Hepatocyte (in vitro differentiated cells): ENCODE data around the gene FLRT1. TPM values are rescaled to one million over a fixed set of nuclear protein-coding genes. Genes with fewer than 3 reads are reported as not detected.

ENCODE experiments used
- DNase-seq: peaks from one replicate; pipeline ENCODE4 v3.0.0-alpha.2; 2016; ENCODE audit warnings: low spot score
- H2AFZ ChIP-seq: fragments of 200-600 bp; sonication (generic); 2 replicates; pipeline ENCODE4 v1.6.0; 2016; ENCODE audit warnings: antibody characterized with exemption, mild to moderate bottlenecking
- H3K27ac ChIP-seq: fragments of 200-600 bp; sonication (generic); 2 replicates; pipeline ENCODE4 v1.5.1; 2016; ENCODE audit warnings: mild to moderate bottlenecking
- H3K27me3 ChIP-seq: fragments of 200-600 bp; sonication (generic); 2 replicates; pipeline ENCODE4 v1.6.1; 2016
- H3K36me3 ChIP-seq: fragments of 200-600 bp; sonication (generic); replicated peaks from 2 replicates; pipeline ENCODE4 v1.5.1; 2016; ENCODE audit warnings: low read depth; ENCODE audit not compliant: insufficient read depth
- H3K4me1 ChIP-seq: fragments of 200-600 bp; sonication (generic); 2 replicates; pipeline ENCODE4 v1.5.1; 2016; ENCODE audit warnings: mild to moderate bottlenecking, moderate library complexity; ENCODE audit not compliant: insufficient read depth
- H3K4me2 ChIP-seq: fragments of 200-600 bp; sonication (generic); 2 replicates; pipeline ENCODE4 v1.6.0; 2016
- H3K4me3 ChIP-seq: fragments of 200-600 bp; sonication (generic); 2 replicates; pipeline ENCODE4 v1.5.1; 2016; ENCODE audit warnings: mild to moderate bottlenecking
- H3K79me2 ChIP-seq: fragments of 200-600 bp; sonication (generic); 2 replicates; pipeline ENCODE4 v1.6.0; 2017; ENCODE audit warnings: mild to moderate bottlenecking
- H3K9me2 ChIP-seq: fragments of 200-600 bp; sonication (generic); replicated peaks from 2 replicates; pipeline ENCODE4 v1.6.0; 2017; ENCODE audit warnings: mild to moderate bottlenecking; ENCODE audit not compliant: insufficient read depth
- H3K9me3 ChIP-seq: fragments of 200-600 bp; sonication (generic); 2 replicates; pipeline ENCODE4 v1.5.1; 2016; ENCODE audit warnings: low read depth, mild to moderate bottlenecking
- H4K20me1 ChIP-seq: fragments of 200-600 bp; sonication (generic); 2 replicates; pipeline ENCODE4 v1.6.0; 2016; ENCODE audit warnings: mild to moderate bottlenecking; ENCODE audit not compliant: insufficient read depth, poor library complexity, severe bottlenecking
- CTCF ChIP-seq: fragments of 200-600 bp; sonication (generic); IDR thresholded peaks from 2 replicates; pipeline ENCODE4 v1.5.1; 2016; ENCODE audit warnings: antibody characterized with exemption, mild to moderate bottlenecking; ENCODE audit not compliant: poor library complexity
- EZH2 ChIP-seq: fragments of 200-600 bp; sonication (generic); IDR thresholded peaks from 2 replicates; pipeline ENCODE4 v1.6.1; 2016; ENCODE audit warnings: antibody characterized with exemption, mild to moderate bottlenecking, borderline replicate concordance
- EZH2phosphoT487 ChIP-seq: fragments of 200-600 bp; sonication (generic); IDR thresholded peaks from one replicate; pipeline ENCODE4 v1.6.1; 2018; ENCODE audit warnings: antibody characterized with exemption, mild to moderate bottlenecking, low read depth, moderate library complexity; ENCODE audit not compliant: unreplicated experiment, severe bottlenecking
- WGBS: methylation state at CpG from one replicate; pipeline ENCODE4 v1.1.6; 2016; ENCODE audit warnings: low lambda C conversion rate; ENCODE audit errors: missing lambda C conversion rate; 5-methylcytosine and 5-hydroxymethylcytosine counted together
- polyA plus RNA-seq: library from polyadenylated mRNA; unstranded; fragments of >200 nt; fragmentation: Nextera tagmentation; extraction: Ambion mirVana; gene quantifications from 2 replicates; pipeline ENCODE4 v1.2.1, GENCODE V29; 2016
- total RNA-seq: library from RNA; depleted of rRNA; stranded (reverse); fragments of >200 nt; gene quantifications from 2 replicates; pipeline ENCODE4 v1.2.3, GENCODE V29; 2014

Gene FLRT1
- total and polyA plus RNA-seq, 2 experiments from 2014 or later = 0.34 to 0.43 TPM

- WGBS = 95% methylated on average over 10 of the region's 10 CpGs
- H3K36me3 ChIP-seq = no peaks in the 10 kb centered on the region
- H4K20me1 ChIP-seq = peaks cover 28% of the 10 kb centered on the region
These were observed 44.2 kb upstream of the FLRT1 start for GRCh38 chr11:63991558-63991957.

GRCh38 chr11:63993100-63993499, 42.6 kb upstream of the FLRT1 start:
- H3K36me3 ChIP-seq = no peaks in the 10 kb centered on the region
- H2AFZ ChIP-seq = no peak overlapping the region
- H3K4me3 ChIP-seq = no peak overlapping the region
- H3K79me2 ChIP-seq = peaks cover 33% of the 10 kb centered on the region
- no peak for TF ChIP-seq CTCF
- no peak for TF ChIP-seq EZH2phosphoT487
- TF ChIP-seq EZH2 = no peak
- H3K27ac ChIP-seq = no peak overlapping the region
- 96% methylated on average over 5 of the region's 5 CpGs for WGBS
- H4K20me1 ChIP-seq = peaks cover 23% of the 10 kb centered on the region
- H3K9me2 ChIP-seq = no peaks in the 10 kb centered on the region
- no peaks in the 10 kb centered on the region for H3K27me3 ChIP-seq
- no peak overlapping the region for H3K4me2 ChIP-seq
- H3K4me1 ChIP-seq = no peaks in the 10 kb centered on the region
- no peaks in the 10 kb centered on the region for H3K9me3 ChIP-seq
- no peak for DNase-seq

More at GRCh38 chr11:63991558-63991957, 44.2 kb upstream of the FLRT1 start:
- TF ChIP-seq EZH2phosphoT487 = no peak
- no peak for TF ChIP-seq EZH2
- TF ChIP-seq CTCF = no peak
- H3K27me3 ChIP-seq = no peaks in the 10 kb centered on the region
- H3K79me2 ChIP-seq = peaks cover 48% of the 10 kb centered on the region
- peaks cover 9% of the 10 kb centered on the region for H3K4me1 ChIP-seq
- no peaks in the 10 kb centered on the region for H3K9me3 ChIP-seq
- no peaks in the 10 kb centered on the region for H3K9me2 ChIP-seq
- H3K4me2 ChIP-seq = no peak overlapping the region
- no peak for DNase-seq
- no peak overlapping the region for H3K27ac ChIP-seq
- H3K4me3 ChIP-seq = no peak overlapping the region
- H2AFZ ChIP-seq = no peak overlapping the region

GRCh38 chr11:63993993-63994392, 41.7 kb upstream of the FLRT1 start:
- DNase-seq = no peak
- Histone ChIP-seq H3K27me3 (no peaks in the 10 kb centered on the region), H2AFZ (no peak overlapping the region), H3K36me3 (no peaks in the 10 kb centered on the region), H3K9me3 (no peaks in the 10 kb centered on the region), H3K4me2 (no peak overlapping the region), H4K20me1 (peaks cover 31% of the 10 kb centered on the region), H3K79me2 (peaks cover 24% of the 10 kb centered on the region), H3K9me2 (no peaks in the 10 kb centered on the region), H3K4me3 (no peak overlapping the region), H3K4me1 (peaks cover 5% of the 10 kb centered on the region), H3K27ac (no peak overlapping the region)
- 96% methylated on average over 6 of the region's 6 CpGs for WGBS
- TF ChIP-seq EZH2phosphoT487 (no peak), EZH2 (no peak), CTCF (no peak)

GRCh38 chr11:63996512-63996911, 39.2 kb upstream of the FLRT1 start:
- no peaks in the 10 kb centered on the region for H3K36me3 ChIP-seq
- H3K4me1 ChIP-seq = peaks cover 24% of the 10 kb centered on the region
- peaks cover 5% of the 10 kb centered on the region for H3K79me2 ChIP-seq
- H3K4me3 ChIP-seq = no peak overlapping the region
- H3K27ac ChIP-seq = no peak overlapping the region
- H4K20me1 ChIP-seq = peaks cover 29% of the 10 kb centered on the region
- no peaks in the 10 kb centered on the region for H3K9me3 ChIP-seq
- DNase-seq = no peak
- H3K4me2 ChIP-seq = no peak overlapping the region
- no peaks in the 10 kb centered on the region for H3K27me3 ChIP-seq
- H3K9me2 ChIP-seq = no peaks in the 10 kb centered on the region
- no peak for TF ChIP-seq EZH2
- H2AFZ ChIP-seq = no peak overlapping the region
- WGBS = 98% methylated on average over 17 of the region's 18 CpGs
